ENCODE results near the gene ABHD5. TPM values are rescaled to one million over a fixed set of nuclear protein-coding genes. Genes with fewer than 3 reads are reported as not detected.

ABHD5 gene
- total RNA-seq, 1 donor from 2014 or later = 59.2 TPM

- peaks cover 4% of the 10 kb centered on the region for H3K4me1 ChIP-seq
- TF ChIP-seq CTCF (IDR thresholded peaks at IDR 0.05) = no peak
- no peak overlapping the region for H3K27ac ChIP-seq
- ATAC-seq (no peak), DNase-seq (no peak)
- H3K36me3 ChIP-seq = peaks cover 4% of the 10 kb centered on the region
- intact Hi-C loops (cut with DNase I) = no loop called here
- no peaks in the 10 kb centered on the region for H3K27me3 ChIP-seq (ENCODE audit: low read depth)
- no peaks in the 10 kb centered on the region for H3K9me3 ChIP-seq
- no peak overlapping the region for H3K4me3 ChIP-seq
These were observed 44.9 kb downstream of the ABHD5 start for GRCh38 chr3:43735618-43736017.

GRCh38 chr3:43736558-43737440 is 46.1 kb downstream of the ABHD5 start:
- H3K4me1 ChIP-seq = peaks cover 4% of the 10 kb centered on the region
- H3K9me3 ChIP-seq = no peaks in the 10 kb centered on the region
- H3K27ac ChIP-seq = no peak overlapping the region
- no peaks in the 10 kb centered on the region for H3K27me3 ChIP-seq (ENCODE audit: low read depth)
- no peak overlapping the region for H3K4me3 ChIP-seq
- ATAC-seq (peak in 1 of 2 donors; percentile 7), DNase-seq (no peak)
- intact Hi-C loops (cut with DNase I) = no loop called here
- TF ChIP-seq CTCF (IDR thresholded peaks at IDR 0.05) = no peak
- H3K36me3 ChIP-seq = peaks cover 4% of the 10 kb centered on the region

- intact Hi-C loops (cut with DNase I) = no loop called here
- no peak for TF ChIP-seq CTCF (IDR thresholded peaks at IDR 0.05)
- DNase-seq = no peak
- H3K27ac ChIP-seq = no peak overlapping the region
- peaks cover 4% of the 10 kb centered on the region for H3K36me3 ChIP-seq
- no peaks in the 10 kb centered on the region for H3K9me3 ChIP-seq
- no peak overlapping the region for H3K4me3 ChIP-seq
- no peak for ATAC-seq
- H3K27me3 ChIP-seq (ENCODE audit: low read depth) = no peaks in the 10 kb centered on the region
- H3K4me1 ChIP-seq = peaks cover 13% of the 10 kb centered on the region
These were observed 47.6 kb downstream of the ABHD5 start for GRCh38 chr3:43738305-43738704.

GRCh38 chr3:43742920-43743319 is 52.2 kb downstream of the ABHD5 start:
- Histone ChIP-seq H3K27me3 (ENCODE audit: low read depth) (no peaks in the 10 kb centered on the region), H3K4me1 (peaks cover 13% of the 10 kb centered on the region), H3K4me3 (no peak overlapping the region), H3K9me3 (no peaks in the 10 kb centered on the region), H3K36me3 (no peaks in the 10 kb centered on the region), H3K27ac (no peak overlapping the region)
- no peak for TF ChIP-seq CTCF (IDR thresholded peaks at IDR 0.05)
- intact Hi-C loops (cut with DNase I) = no loop called here
- DNase-seq (no peak), ATAC-seq (peak; percentile 40 to 54)

GRCh38 chr3:43747641-43748040 is 56.9 kb downstream of the ABHD5 start:
- H3K9me3 ChIP-seq = no peaks in the 10 kb centered on the region
- peak overlapping the region; percentile 2 for H3K27ac ChIP-seq
- ATAC-seq (peak in 1 of 2 donors; percentile 19), DNase-seq (no peak)
- H3K27me3 ChIP-seq (ENCODE audit: low read depth) = no peaks in the 10 kb centered on the region
- H3K4me3 ChIP-seq = no peak overlapping the region
- TF ChIP-seq CTCF (IDR thresholded peaks at IDR 0.05) = no peak
- peaks cover 9% of the 10 kb centered on the region for H3K4me1 ChIP-seq
- intact Hi-C loops (cut with DNase I) = no loop called here
- H3K36me3 ChIP-seq = no peaks in the 10 kb centered on the region
